NCI-H2196 (cell line): ENCODE measurements around the gene DNAJB6.

ENCODE experiments used
- DNase-seq: peaks from one replicate; lab custom pipeline; 2025; ENCODE audit not compliant: unreplicated experiment; lab: John Stamatoyannopoulos, UW

DNAJB6 gene

GRCh38 chr7:157425137-157425731 is 88.4 kb downstream of the DNAJB6 start:
- DNase-seq, result no peak

GRCh38 chr7:157425761-157426160 is 89.0 kb downstream of the DNAJB6 start:
- DNase-seq, result no peak

GRCh38 chr7:157426463-157427301 is 89.9 kb downstream of the DNAJB6 start:
- no peak for DNase-seq

GRCh38 chr7:157427811-157428553 is 91.2 kb downstream of the DNAJB6 start:
- no peak for DNase-seq

- no peak for DNase-seq
These were observed 91.7 kb downstream of the DNAJB6 start for GRCh38 chr7:157428554-157428945.

GRCh38 chr7:157429001-157429679 is 92.3 kb downstream of the DNAJB6 start:
- DNase-seq, result no peak

- DNase-seq, result no peak
These were observed 92.9 kb downstream of the DNAJB6 start for GRCh38 chr7:157429680-157430224.

- no peak for DNase-seq
These were observed 93.9 kb downstream of the DNAJB6 start for GRCh38 chr7:157430721-157431120.

GRCh38 chr7:157431173-157431950 is 94.6 kb downstream of the DNAJB6 start:
- no peak for DNase-seq

GRCh38 chr7:157431951-157432540 is 95.2 kb downstream of the DNAJB6 start:
- no peak for DNase-seq

GRCh38 chr7:157432541-157432956 is 95.7 kb downstream of the DNAJB6 start:
- DNase-seq, result peak; percentile 65

GRCh38 chr7:157432957-157433576 is 96.3 kb downstream of the DNAJB6 start:
- peak; percentile 37 for DNase-seq

- no peak for DNase-seq
These were observed 96.8 kb downstream of the DNAJB6 start for GRCh38 chr7:157433628-157434027.

- no peak for DNase-seq
These were observed 97.4 kb downstream of the DNAJB6 start for GRCh38 chr7:157434231-157434630.

GRCh38 chr7:157434701-157435100 is 97.9 kb downstream of the DNAJB6 start:
- DNase-seq, result no peak

- no peak for DNase-seq
These were observed 99.3 kb downstream of the DNAJB6 start for GRCh38 chr7:157436076-157436475.

GRCh38 chr7:157436763-157437480 is 100.1 kb downstream of the DNAJB6 start:
- no peak for DNase-seq

GRCh38 chr7:157437519-157438061 is 100.8 kb downstream of the DNAJB6 start:
- DNase-seq, result no peak
